K562 (cell line): ENCODE measurements around the gene UBE2L5. TPM values are rescaled to one million over a fixed set of nuclear protein-coding genes. Genes with fewer than 3 reads are reported as not detected.

ENCODE experiments used
- ATAC-seq: fragments of 200-7000 bp; cut with Tn5 transposase; 3 replicates; pipeline ENCODE4 v1.9.1; 2020; ENCODE audit warnings: moderate library complexity
- BruUV-seq: library from RNA; stranded (reverse); fragments of 400-500 nt; replicated peaks from 2 replicates; lab custom pipeline; 2021; lab: Mats Ljungman, UMichigan
- CTCF ChIA-PET: fragments of 300-600 bp; formaldehyde crosslinking; extraction: SDS; loops from one replicate; lab custom pipeline; 2021; ENCODE audit warnings: low intra/inter-chr PET ratio; lab: Yijun Ruan, JAX
- POLR2A ChIA-PET: fragments of 300-600, 350-650 bp; sonication (Branson Sonifier 250); formaldehyde crosslinking; extraction: SDS; loops from one replicate; lab custom pipeline; 2021; ENCODE audit warnings: antibody characterized with exemption, inconsistent platforms; lab: Yijun Ruan, JAX
- DNase-seq, 4 experiments: peaks; one replicate each; pipeline versions ENCODE4 v3.0.0 to v3.0.0-alpha.2; 2011 to 2018; ENCODE audit warnings: low spot score in 3 of 4, mixed read lengths in 3 of 4; ENCODE audit errors: extremely low read depth in 1 of 4
- FAIRE-seq: peaks from 2 replicates; lab custom pipeline; 2011; peaks lifted over from hg19 to GRCh38; lab: Jason Lieb, UNC
- H2AFZ ChIP-seq: 2 replicates; pipeline ENCODE4 v1.6.0; 2011; ENCODE audit warnings: low read depth, low read length, control low read depth, inconsistent platforms
- H3K27ac ChIP-seq: fragments of 200-600 bp; 3 replicates; pipeline ENCODE4 v1.8.0; 2011; ENCODE audit warnings: low read depth, mild to moderate bottlenecking, control low read depth, inconsistent platforms, low read length, moderate library complexity, mixed read lengths; ENCODE audit errors: extremely low read depth
- H3K27me3 ChIP-seq, 2 experiments: fragments of 300-600 bp in 1 of 2; 2 replicates in 1 of 2; 3 replicates in 1 of 2; pipeline versions ENCODE4 v1.6.0 to v1.8.0; 2011; ENCODE audit warnings: inconsistent platforms in 2 of 2, low read length in 2 of 2, mild to moderate bottlenecking in 1 of 2, mixed read lengths in 1 of 2, moderate library complexity in 1 of 2; ENCODE audit not compliant: control insufficient read depth in 2 of 2, insufficient read depth in 2 of 2
- H3K36me3 ChIP-seq: fragments of 300-600 bp; 3 replicates; pipeline ENCODE4 v1.8.0; 2011; ENCODE audit warnings: mild to moderate bottlenecking, low read length, inconsistent platforms; ENCODE audit not compliant: control insufficient read depth, insufficient read depth
- H3K4me1 ChIP-seq, 2 experiments: fragments of 200-600 bp in 1 of 2; replicated peaks in 1 of 2; 2 replicates in 1 of 2; 3 replicates in 1 of 2; pipeline versions ENCODE4 v1.5.1 to v1.8.0; 2011; ENCODE audit warnings: inconsistent platforms in 2 of 2, low read length in 2 of 2, mild to moderate bottlenecking in 1 of 2, mixed read lengths in 1 of 2, moderate library complexity in 1 of 2; ENCODE audit not compliant: control insufficient read depth in 2 of 2, insufficient read depth in 2 of 2
- H3K4me2 ChIP-seq: 2 replicates; pipeline ENCODE4 v1.6.1; 2011; ENCODE audit warnings: low read length, control low read depth, inconsistent platforms, mixed read lengths; ENCODE audit not compliant: insufficient read depth
- H3K4me3 ChIP-seq: fragments of 200-600 bp; sonication (generic), shearing (Covaris generic); 2 replicates; pipeline ENCODE4 v1.5.1; 2016; ENCODE audit warnings: control low read depth, inconsistent platforms
- H3K79me2 ChIP-seq: fragments of 200-600 bp; 3 replicates; pipeline ENCODE4 v1.8.0; 2011; ENCODE audit warnings: low read length, inconsistent platforms; ENCODE audit not compliant: control insufficient read depth, insufficient read depth
- H3K9ac ChIP-seq, 2 experiments: 2 replicates each; pipeline versions ENCODE4 v1.6.0 to v1.6.1; 2011; ENCODE audit warnings: low read depth in 2 of 2, low read length in 2 of 2, control low read depth in 1 of 2, inconsistent platforms in 1 of 2, mild to moderate bottlenecking in 1 of 2, mixed read lengths in 1 of 2; ENCODE audit not compliant: insufficient read depth in 1 of 2
- H3K9me1 ChIP-seq: one replicate; pipeline ENCODE4 v1.6.0; 2011; ENCODE audit warnings: inconsistent platforms, mild to moderate bottlenecking, low read length, moderate library complexity; ENCODE audit not compliant: control insufficient read depth, insufficient read depth
- H3K9me3 ChIP-seq: replicated peaks from 2 replicates; pipeline ENCODE4 v1.5.1; 2011; ENCODE audit warnings: low read depth, low read length, inconsistent platforms; ENCODE audit not compliant: control insufficient read depth, insufficient read depth
- H4K20me1 ChIP-seq: replicated peaks from 2 replicates; pipeline ENCODE4 v1.6.1; 2011; ENCODE audit warnings: low read length, inconsistent platforms, mixed read lengths; ENCODE audit not compliant: control insufficient read depth, insufficient read depth
- HDAC8 ChIP-seq: fragments of 450-650 bp; IDR thresholded peaks from 2 replicates; pipeline ENCODE4 v1.6.1; 2016; ENCODE audit warnings: mild to moderate bottlenecking, missing genetic modification characterization, moderate library complexity, missing compliant biosample characterization
- NR2F6 ChIP-seq: fragments of 450-650 bp; formaldehyde crosslinking; IDR thresholded peaks from 2 replicates; pipeline ENCODE4 v1.4.0; 2020; ENCODE audit warnings: mild to moderate bottlenecking
- WGBS: fragments of 100-300 bp; shearing (Covaris generic); methylation state at CpG from one replicate; pipeline ENCODE4 v1.1.6; 2016; ENCODE audit warnings: low coverage, mixed read lengths; ENCODE audit not compliant: insufficient coverage; ENCODE audit errors: missing lambda C conversion rate; 5-methylcytosine and 5-hydroxymethylcytosine counted together
- in situ Hi-C: fragments of 300-500 bp; cut with MboI; formaldehyde crosslinking; loops from 4 replicates; pipeline ENCODE4 v1.15.0; 2018; ENCODE audit warnings: inconsistent platforms, mixed read lengths
- intact Hi-C: fragments of 100-400 bp; cut with micrococcal nuclease; formaldehyde crosslinking; loops from 2 replicates; pipeline ENCODE4 v1.14.2; 2022
- polyA plus RNA-seq, 8 experiments: library from polyadenylated mRNA; depleted of rRNA in 4 of 8; stranded (reverse) in 5 of 8; unstranded in 3 of 8; fragments of >200 nt; fragmentation: Nextera tagmentation in 2 of 8; fragmentation: Illumina TruSeq in 1 of 8; extraction: Ambion mirVana in 2 of 8; extraction: Trizol in 1 of 8; gene quantifications; 2 replicates each; pipeline versions ENCODE4 v1.2.1 to v1.2.3, GENCODE V29; 2011 to 2014; ENCODE audit warnings: inconsistent platforms in 1 of 8, missing spikeins in 1 of 8
- total RNA-seq, 7 experiments: library from RNA; depleted of rRNA in 6 of 7; stranded (reverse); fragments of >200 nt in 6 of 7; fragmentation: Illumina TruSeq in 2 of 7; extraction: Trizol in 2 of 7; gene quantifications; 2 replicates each; pipeline versions ENCODE4 v1.2.1 to v1.2.3, GENCODE V29; 2011 to 2021; ENCODE audit warnings: low replicate concordance in 1 of 7
- TF ChIP-seq, protein P1 (sequence below): fragments of 450-650 bp; IDR thresholded peaks from 2 replicates; pipeline ENCODE4 v1.6.1; 2017; ENCODE audit warnings: antibody characterized with exemption
- TF ChIP-seq, protein P2 (sequence below): fragments of 250-450 bp; sonication (Bioruptor Pico); IDR thresholded peaks from 2 replicates; pipeline ENCODE4 v1.4.0; 2020
- TF ChIP-seq, protein P3 (sequence below): IDR thresholded peaks from 2 replicates; pipeline ENCODE4 v1.6.1; 2016; ENCODE audit warnings: missing genetic modification characterization, missing compliant biosample characterization
- TF ChIP-seq, protein P4 (sequence below), 3 experiments: IDR thresholded peaks in 2 of 3; conservative IDR thresholded peaks in 1 of 3; 2 replicates each; pipeline ENCODE4 v1.5.1; 2011 to 2012; ENCODE audit warnings: low read length in 3 of 3, mild to moderate bottlenecking in 3 of 3, control low read depth in 2 of 3, improper control_type of control experiment in 1 of 3, inconsistent platforms in 1 of 3, low read depth in 1 of 3, mixed read lengths in 1 of 3, moderate library complexity in 1 of 3; ENCODE audit not compliant: insufficient read depth in 2 of 3
- TF ChIP-seq, protein P5 (sequence below): fragments of 250-450 bp; sonication (Bioruptor Pico); IDR thresholded peaks from 2 replicates; pipeline ENCODE4 v1.8.0; 2022; ENCODE audit warnings: moderate library complexity, mild to moderate bottlenecking, inconsistent platforms
- TF ChIP-seq, protein P6 (sequence below): sonication (generic); formaldehyde crosslinking; IDR thresholded peaks from 2 replicates; pipeline ENCODE4 v1.8.0; 2022; ENCODE audit warnings: mild to moderate bottlenecking, low read depth, missing genetic modification reagents

The UBE2L5 gene
- total and polyA plus RNA-seq, 9 of the 15 experiments (the other 6 are each of a cell fraction or from before 2014, with no cell fraction given): 0.22 to 1.5 (median 0.86) TPM; not detected in 6

DNA sequence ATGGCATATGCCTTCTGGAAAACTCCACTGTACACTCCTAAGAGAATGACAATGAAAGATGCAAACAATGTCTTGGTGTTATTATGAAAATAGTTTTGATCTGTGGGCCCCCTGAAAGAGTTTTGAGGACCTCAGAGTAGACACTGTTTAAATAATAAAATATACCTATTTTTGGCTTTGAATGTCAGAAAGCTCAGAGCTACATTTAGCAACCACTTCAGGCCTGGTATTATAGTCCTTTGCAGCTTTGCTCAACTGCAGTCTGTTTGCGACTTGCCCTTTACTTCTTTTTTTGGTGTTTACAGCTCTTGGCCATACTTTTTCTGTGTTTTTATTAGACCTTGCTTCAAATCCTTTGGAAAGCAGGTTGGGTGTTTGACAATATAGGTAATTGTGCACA, 5.8 kb upstream of the UBE2L5 start:
- Histone ChIP-seq H3K27me3 (no peaks in the 10 kb centered on the region), H3K4me2 (no peak overlapping the region), H4K20me1 (no peaks in the 10 kb centered on the region), H3K9ac (no peak overlapping the region), H3K4me1 (peaks cover 4 to 6% of the 10 kb centered on the region in 2 experiments; a peak in 4 of 5 replicates), H3K79me2 (no peaks in the 10 kb centered on the region), H3K27ac (no peak overlapping the region), H3K9me3 (no peaks in the 10 kb centered on the region), H2AFZ (no peak overlapping the region), H3K36me3 (no peaks in the 10 kb centered on the region), H3K9me1 (no peaks in the 10 kb centered on the region), H3K4me3 (no peak overlapping the region)
- in situ Hi-C loops: no loop called here
- no peak for ATAC-seq
- TF ChIP-seq, protein P1, sequence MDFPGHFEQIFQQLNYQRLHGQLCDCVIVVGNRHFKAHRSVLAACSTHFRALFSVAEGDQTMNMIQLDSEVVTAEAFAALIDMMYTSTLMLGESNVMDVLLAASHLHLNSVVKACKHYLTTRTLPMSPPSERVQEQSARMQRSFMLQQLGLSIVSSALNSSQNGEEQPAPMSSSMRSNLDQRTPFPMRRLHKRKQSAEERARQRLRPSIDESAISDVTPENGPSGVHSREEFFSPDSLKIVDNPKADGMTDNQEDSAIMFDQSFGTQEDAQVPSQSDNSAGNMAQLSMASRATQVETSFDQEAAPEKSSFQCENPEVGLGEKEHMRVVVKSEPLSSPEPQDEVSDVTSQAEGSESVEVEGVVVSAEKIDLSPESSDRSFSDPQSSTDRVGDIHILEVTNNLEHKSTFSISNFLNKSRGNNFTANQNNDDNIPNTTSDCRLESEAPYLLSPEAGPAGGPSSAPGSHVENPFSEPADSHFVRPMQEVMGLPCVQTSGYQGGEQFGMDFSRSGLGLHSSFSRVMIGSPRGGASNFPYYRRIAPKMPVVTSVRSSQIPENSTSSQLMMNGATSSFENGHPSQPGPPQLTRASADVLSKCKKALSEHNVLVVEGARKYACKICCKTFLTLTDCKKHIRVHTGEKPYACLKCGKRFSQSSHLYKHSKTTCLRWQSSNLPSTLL: no peak
- no peak for TF ChIP-seq HDAC8 (tag)
- TF ChIP-seq, protein P2, sequence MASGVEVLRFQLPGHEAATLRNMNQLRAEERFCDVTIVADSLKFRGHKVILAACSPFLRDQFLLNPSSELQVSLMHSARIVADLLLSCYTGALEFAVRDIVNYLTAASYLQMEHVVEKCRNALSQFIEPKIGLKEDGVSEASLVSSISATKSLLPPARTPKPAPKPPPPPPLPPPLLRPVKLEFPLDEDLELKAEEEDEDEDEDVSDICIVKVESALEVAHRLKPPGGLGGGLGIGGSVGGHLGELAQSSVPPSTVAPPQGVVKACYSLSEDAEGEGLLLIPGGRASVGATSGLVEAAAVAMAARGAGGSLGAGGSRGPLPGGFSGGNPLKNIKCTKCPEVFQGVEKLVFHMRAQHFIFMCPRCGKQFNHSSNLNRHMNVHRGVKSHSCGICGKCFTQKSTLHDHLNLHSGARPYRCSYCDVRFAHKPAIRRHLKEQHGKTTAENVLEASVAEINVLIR (CRISPR knock-in tag): no peak
- TF ChIP-seq, protein P3, sequence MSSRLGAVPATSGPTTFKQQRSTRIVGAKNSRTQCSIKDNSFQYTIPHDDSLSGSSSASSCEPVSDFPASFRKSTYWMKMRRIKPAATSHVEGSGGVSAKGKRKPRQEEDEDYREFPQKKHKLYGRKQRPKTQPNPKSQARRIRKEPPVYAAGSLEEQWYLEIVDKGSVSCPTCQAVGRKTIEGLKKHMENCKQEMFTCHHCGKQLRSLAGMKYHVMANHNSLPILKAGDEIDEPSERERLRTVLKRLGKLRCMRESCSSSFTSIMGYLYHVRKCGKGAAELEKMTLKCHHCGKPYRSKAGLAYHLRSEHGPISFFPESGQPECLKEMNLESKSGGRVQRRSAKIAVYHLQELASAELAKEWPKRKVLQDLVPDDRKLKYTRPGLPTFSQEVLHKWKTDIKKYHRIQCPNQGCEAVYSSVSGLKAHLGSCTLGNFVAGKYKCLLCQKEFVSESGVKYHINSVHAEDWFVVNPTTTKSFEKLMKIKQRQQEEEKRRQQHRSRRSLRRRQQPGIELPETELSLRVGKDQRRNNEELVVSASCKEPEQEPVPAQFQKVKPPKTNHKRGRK: no peak
- TF ChIP-seq, protein P4, sequence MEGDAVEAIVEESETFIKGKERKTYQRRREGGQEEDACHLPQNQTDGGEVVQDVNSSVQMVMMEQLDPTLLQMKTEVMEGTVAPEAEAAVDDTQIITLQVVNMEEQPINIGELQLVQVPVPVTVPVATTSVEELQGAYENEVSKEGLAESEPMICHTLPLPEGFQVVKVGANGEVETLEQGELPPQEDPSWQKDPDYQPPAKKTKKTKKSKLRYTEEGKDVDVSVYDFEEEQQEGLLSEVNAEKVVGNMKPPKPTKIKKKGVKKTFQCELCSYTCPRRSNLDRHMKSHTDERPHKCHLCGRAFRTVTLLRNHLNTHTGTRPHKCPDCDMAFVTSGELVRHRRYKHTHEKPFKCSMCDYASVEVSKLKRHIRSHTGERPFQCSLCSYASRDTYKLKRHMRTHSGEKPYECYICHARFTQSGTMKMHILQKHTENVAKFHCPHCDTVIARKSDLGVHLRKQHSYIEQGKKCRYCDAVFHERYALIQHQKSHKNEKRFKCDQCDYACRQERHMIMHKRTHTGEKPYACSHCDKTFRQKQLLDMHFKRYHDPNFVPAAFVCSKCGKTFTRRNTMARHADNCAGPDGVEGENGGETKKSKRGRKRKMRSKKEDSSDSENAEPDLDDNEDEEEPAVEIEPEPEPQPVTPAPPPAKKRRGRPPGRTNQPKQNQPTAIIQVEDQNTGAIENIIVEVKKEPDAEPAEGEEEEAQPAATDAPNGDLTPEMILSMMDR (IDR thresholded peaks at IDR 0.05 in 2 of 3, conservative IDR thresholded peaks at IDR 0.05 in 1 of 3; ENCODE audit: insufficient read depth in 2 of 3, low read depth in 1 of 3, low read length in 3 of 3): no peak
- TF ChIP-seq NR2F6: no peak
- TF ChIP-seq, protein P5, sequence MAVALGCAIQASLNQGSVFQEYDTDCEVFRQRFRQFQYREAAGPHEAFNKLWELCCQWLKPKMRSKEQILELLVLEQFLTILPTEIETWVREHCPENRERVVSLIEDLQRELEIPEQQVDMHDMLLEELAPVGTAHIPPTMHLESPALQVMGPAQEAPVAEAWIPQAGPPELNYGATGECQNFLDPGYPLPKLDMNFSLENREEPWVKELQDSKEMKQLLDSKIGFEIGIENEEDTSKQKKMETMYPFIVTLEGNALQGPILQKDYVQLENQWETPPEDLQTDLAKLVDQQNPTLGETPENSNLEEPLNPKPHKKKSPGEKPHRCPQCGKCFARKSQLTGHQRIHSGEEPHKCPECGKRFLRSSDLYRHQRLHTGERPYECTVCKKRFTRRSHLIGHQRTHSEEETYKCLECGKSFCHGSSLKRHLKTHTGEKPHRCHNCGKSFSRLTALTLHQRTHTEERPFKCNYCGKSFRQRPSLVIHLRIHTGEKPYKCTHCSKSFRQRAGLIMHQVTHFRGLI (CRISPR knock-in tag): no peak
- TF ChIP-seq, protein P6, sequence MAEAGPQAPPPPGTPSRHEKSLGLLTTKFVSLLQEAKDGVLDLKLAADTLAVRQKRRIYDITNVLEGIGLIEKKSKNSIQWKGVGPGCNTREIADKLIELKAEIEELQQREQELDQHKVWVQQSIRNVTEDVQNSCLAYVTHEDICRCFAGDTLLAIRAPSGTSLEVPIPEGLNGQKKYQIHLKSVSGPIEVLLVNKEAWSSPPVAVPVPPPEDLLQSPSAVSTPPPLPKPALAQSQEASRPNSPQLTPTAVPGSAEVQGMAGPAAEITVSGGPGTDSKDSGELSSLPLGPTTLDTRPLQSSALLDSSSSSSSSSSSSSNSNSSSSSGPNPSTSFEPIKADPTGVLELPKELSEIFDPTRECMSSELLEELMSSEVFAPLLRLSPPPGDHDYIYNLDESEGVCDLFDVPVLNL: no peak
- 60% methylated on average over 1 of the region's 1 CpG for WGBS
- BruUV-seq: no TSS peak
- ChIA-PET CTCF (no interaction called here), POLR2A (no interaction called here)
- no peak for FAIRE-seq
- DNase-seq: no peak
- intact Hi-C loops: no loop called here
